A549 (cell line): ENCODE data around the gene GPBP1L1.

Source experiments
- CBX2 ChIP-seq: fragments of 200-600 bp; sonication (generic); IDR thresholded peaks from 2 replicates; pipeline ENCODE4 v1.6.1; 2016; ENCODE audit warnings: low read depth, mild to moderate bottlenecking, borderline replicate concordance
- FOSL2 ChIP-seq, 2 experiments: fragments of 450-650 bp in 1 of 2; fragments of >200 bp in 1 of 2; sonication (Bioruptor Twin) in 1 of 2; formaldehyde crosslinking; IDR thresholded peaks; 2 replicates each; pipeline versions ENCODE4 v1.5.0 to v1.6.1; 2016 to 2020; ENCODE audit warnings: mild to moderate bottlenecking in 1 of 2, moderate library complexity in 1 of 2
- HOXB5 ChIP-seq: fragments of 250-450 bp; sonication (Bioruptor Pico); IDR thresholded peaks from 2 replicates; pipeline ENCODE4 v1.5.0; 2020; ENCODE audit warnings: mild to moderate bottlenecking, moderate library complexity
- TF ChIP-seq, protein P1 (sequence below): IDR thresholded peaks from 2 replicates; pipeline ENCODE4 v1.6.1; 2012

DNA sequence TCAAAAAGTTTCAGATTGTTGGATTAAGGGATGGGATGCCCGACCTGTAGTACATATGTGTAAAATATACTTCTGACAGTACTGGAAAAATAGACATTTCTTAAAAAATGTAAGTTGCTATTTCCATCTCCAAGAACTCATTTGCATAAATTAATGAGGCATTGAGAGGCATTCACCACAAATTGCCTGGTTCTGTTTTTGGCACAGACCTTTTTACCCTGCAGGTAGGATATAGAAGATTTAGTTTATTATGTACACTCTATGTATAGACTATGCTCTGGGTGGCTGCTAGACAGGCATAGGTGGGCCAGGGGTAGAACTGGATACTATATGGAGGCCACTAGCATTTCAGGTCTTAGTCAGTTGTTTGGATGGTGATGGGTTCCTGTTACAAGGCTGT lies 70.4 kb downstream of the GPBP1L1 start:
- TF ChIP-seq, protein P1, sequence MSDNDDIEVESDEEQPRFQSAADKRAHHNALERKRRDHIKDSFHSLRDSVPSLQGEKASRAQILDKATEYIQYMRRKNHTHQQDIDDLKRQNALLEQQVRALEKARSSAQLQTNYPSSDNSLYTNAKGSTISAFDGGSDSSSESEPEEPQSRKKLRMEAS, result no peak
- TF ChIP-seq FOSL2 (IDR thresholded peaks at IDR 0.05) (no peak), FOSL2 (CRISPR knock-in tag; IDR thresholded peaks at IDR 0.05) (no peak), CBX2 (no peak), HOXB5 (CRISPR knock-in tag) (no peak)
